H9 (cell line): ENCODE measurements around the gene HS1BP3. TPM values are rescaled to one million over a fixed set of nuclear protein-coding genes. Genes with fewer than 3 reads are reported as not detected.

Experiments used
- DNase-seq: peaks from one replicate; pipeline ENCODE4 v3.0.0-alpha.2; 2017
- H2AFZ ChIP-seq: one replicate; pipeline ENCODE4 v1.6.1; 2013; ENCODE audit warnings: mild to moderate bottlenecking, low read length, control low read depth, moderate library complexity
- H2AK5ac ChIP-seq: 2 replicates; pipeline ENCODE4 v1.6.1; 2013; ENCODE audit warnings: low read length, control low read depth, mixed read lengths; ENCODE audit not compliant: insufficient read length
- H2BK120ac ChIP-seq: one replicate; pipeline ENCODE4 v1.6.1; 2013; ENCODE audit warnings: low read depth, mild to moderate bottlenecking, low read length, control low read depth, inconsistent platforms; ENCODE audit not compliant: poor library complexity, severe bottlenecking
- H2BK12ac ChIP-seq: 2 replicates; pipeline ENCODE4 v1.6.1; 2013; ENCODE audit warnings: low read length, control low read depth, mixed read lengths, low read depth; ENCODE audit not compliant: insufficient read length
- H2BK15ac ChIP-seq: 2 replicates; pipeline ENCODE4 v1.6.1; 2013; ENCODE audit warnings: low read depth, low read length, control low read depth
- H2BK20ac ChIP-seq: one replicate; pipeline ENCODE4 v1.6.1; 2013; ENCODE audit warnings: low read depth, mild to moderate bottlenecking, low read length, control low read depth, inconsistent platforms; ENCODE audit not compliant: poor library complexity, severe bottlenecking
- H2BK5ac ChIP-seq: 2 replicates; pipeline ENCODE4 v1.6.1; 2013; ENCODE audit warnings: low read length, control low read depth, mixed read lengths; ENCODE audit not compliant: insufficient read length
- H3K14ac ChIP-seq: 2 replicates; pipeline ENCODE4 v1.6.1; 2013; ENCODE audit warnings: low read length, control low read depth; ENCODE audit not compliant: insufficient read depth
- H3K18ac ChIP-seq: 2 replicates; pipeline ENCODE4 v1.6.1; 2013; ENCODE audit warnings: low read depth, mild to moderate bottlenecking, mixed read lengths, low read length, control low read depth; ENCODE audit not compliant: insufficient read length
- H3K23ac ChIP-seq: 2 replicates; pipeline ENCODE4 v1.6.1; 2013; ENCODE audit warnings: low read length, control low read depth, mixed read lengths, low read depth; ENCODE audit not compliant: insufficient read length
- H3K23me2 ChIP-seq: 2 replicates; pipeline ENCODE4 v1.6.1; 2013; ENCODE audit warnings: low read depth, mild to moderate bottlenecking, mixed read lengths, low read length, control low read depth; ENCODE audit not compliant: insufficient read length, poor library complexity, severe bottlenecking
- H3K27ac ChIP-seq: 2 replicates; pipeline ENCODE4 v1.5.1; 2013; ENCODE audit warnings: low read length, control low read depth, mixed read lengths, low read depth; ENCODE audit not compliant: insufficient read length
- H3K27me3 ChIP-seq: 2 replicates; pipeline ENCODE4 v1.6.1; 2013; ENCODE audit warnings: low read length, control low read depth, inconsistent platforms; ENCODE audit not compliant: insufficient read depth
- H3K4ac ChIP-seq: 2 replicates; pipeline ENCODE4 v1.6.1; 2013; ENCODE audit warnings: low read depth, mild to moderate bottlenecking, control low read depth, inconsistent platforms, low read length, moderate library complexity
- H3K4me1 ChIP-seq: 2 replicates; pipeline ENCODE4 v1.6.1; 2013; ENCODE audit warnings: low read length, control low read depth, inconsistent platforms; ENCODE audit not compliant: insufficient read depth
- H3K4me2 ChIP-seq: 2 replicates; pipeline ENCODE4 v1.6.1; 2013; ENCODE audit warnings: low read length, control low read depth, mixed read lengths; ENCODE audit not compliant: insufficient read length, insufficient read depth
- H3K56ac ChIP-seq: 2 replicates; pipeline ENCODE4 v1.6.1; 2013; ENCODE audit warnings: low read depth, mild to moderate bottlenecking, mixed read lengths, low read length, control low read depth; ENCODE audit not compliant: insufficient read length
- H3K79me1 ChIP-seq: 2 replicates; pipeline ENCODE4 v1.6.1; 2013; ENCODE audit warnings: low read depth, mild to moderate bottlenecking, moderate library complexity, low read length, control low read depth, inconsistent platforms; ENCODE audit not compliant: insufficient read depth, poor library complexity, severe bottlenecking
- H3K79me2 ChIP-seq: 2 replicates; pipeline ENCODE4 v1.6.1; 2013; ENCODE audit warnings: low read length, control low read depth, inconsistent platforms; ENCODE audit not compliant: insufficient read depth
- H3K9ac ChIP-seq: 2 replicates; pipeline ENCODE4 v1.6.1; 2013; ENCODE audit warnings: low read length, control low read depth, mixed read lengths; ENCODE audit not compliant: insufficient read length; ENCODE audit errors: extremely low read depth
- H3K9me3 ChIP-seq: one replicate; pipeline ENCODE4 v1.6.1; 2013; ENCODE audit warnings: low read depth, low read length, inconsistent platforms; ENCODE audit not compliant: control insufficient read depth
- H3T11ph ChIP-seq: one replicate; pipeline ENCODE4 v1.6.1; 2013; ENCODE audit warnings: mild to moderate bottlenecking, low read length, control low read depth, inconsistent platforms
- H4K20me1 ChIP-seq: one replicate; pipeline ENCODE4 v1.6.1; 2013; ENCODE audit not compliant: control insufficient read depth, insufficient read length, insufficient read depth
- H4K5ac ChIP-seq: 2 replicates; pipeline ENCODE4 v1.6.1; 2013; ENCODE audit warnings: low read depth, mild to moderate bottlenecking, mixed read lengths, low read length, control low read depth; ENCODE audit not compliant: insufficient read length
- H4K8ac ChIP-seq: replicated peaks from 2 replicates; pipeline ENCODE4 v1.6.1; 2013; ENCODE audit warnings: low read length, control low read depth, mixed read lengths, low read depth; ENCODE audit not compliant: insufficient read length
- H4K91ac ChIP-seq: 2 replicates; pipeline ENCODE4 v1.6.1; 2013; ENCODE audit warnings: low read depth, mild to moderate bottlenecking, moderate library complexity, mixed read lengths, low read length, control low read depth; ENCODE audit not compliant: insufficient read length
- H3K27ac Mint-ChIP-seq, 3 experiments: 2 replicates in 2 of 3; 3 replicates in 1 of 3; pipeline ENCODE4 v1.8.0; 2020 to 2021; ENCODE audit warnings: mixed read lengths in 3 of 3, mild to moderate bottlenecking in 1 of 3, moderate library complexity in 1 of 3
- H3K27me3 Mint-ChIP-seq: 2 replicates; pipeline ENCODE4 v1.8.0; 2021; ENCODE audit warnings: low read depth, mild to moderate bottlenecking, moderate library complexity, mixed read lengths
- H3K36me3 Mint-ChIP-seq, 3 experiments: 2 replicates in 2 of 3; 3 replicates in 1 of 3; pipeline ENCODE4 v1.8.0; 2020 to 2021; ENCODE audit warnings: low read depth in 3 of 3, mixed read lengths in 3 of 3; ENCODE audit not compliant: insufficient read depth in 1 of 3
- H3K4me1 Mint-ChIP-seq, 2 experiments: 2 replicates each; pipeline ENCODE4 v1.8.0; 2020; ENCODE audit warnings: mixed read lengths in 2 of 2
- H3K4me3 Mint-ChIP-seq, 2 experiments: 2 replicates in 1 of 2; 3 replicates in 1 of 2; pipeline ENCODE4 v1.8.0; 2020 to 2021; ENCODE audit warnings: mild to moderate bottlenecking in 2 of 2, mixed read lengths in 2 of 2, moderate library complexity in 1 of 2
- H3K9me3 Mint-ChIP-seq, 2 experiments: 2 replicates in 1 of 2; 3 replicates in 1 of 2; pipeline ENCODE4 v1.8.0; 2020; ENCODE audit warnings: mild to moderate bottlenecking in 2 of 2, mixed read lengths in 2 of 2, moderate library complexity in 1 of 2
- CTCF ChIP-seq: fragments of 200-600 bp; sonication (generic); conservative IDR thresholded peaks from 3 replicates; pipeline ENCODE4 v1.8.0; 2021; ENCODE audit warnings: antibody characterized with exemption, mild to moderate bottlenecking
- WGBS: extraction: QIAGEN DNeasy Blood & Tissue Kit; methylation state at CpG from one replicate; pipeline ENCODE4 v1.1.7; 2013; ENCODE audit warnings: missing lambda C conversion rate, low lambda C conversion rate, mixed read lengths; ENCODE audit not compliant: insufficient read length; ENCODE audit errors: extremely low coverage; 5-methylcytosine and 5-hydroxymethylcytosine counted together
- total RNA-seq: library from RNA; stranded (reverse); gene quantifications from 2 replicates; pipeline ENCODE4 v1.2.1, GENCODE V29; 2021

HS1BP3 gene
- total RNA-seq, 1 experiment from 2014 or later: 11.1 TPM

GRCh38 chr2:20680744-20681375, 30.0 kb upstream of the HS1BP3 start:
- no peaks in the 10 kb centered on the region; a peak in 1 of 7 replicates for H3K36me3 Mint-ChIP-seq
- Histone ChIP-seq H3K23ac (no peak overlapping the region), H3K23me2 (no peaks in the 10 kb centered on the region), H3K4me2 (no peak overlapping the region), H3K14ac (no peak overlapping the region), H4K5ac (no peak overlapping the region), H3K18ac (no peak overlapping the region), H2BK120ac (no peak overlapping the region), H3K4me1 (no peaks in the 10 kb centered on the region), H2BK12ac (no peak overlapping the region), H3K9ac (no peak overlapping the region), H2BK5ac (no peak overlapping the region), H4K91ac (no peak overlapping the region), H3K79me1 (no peaks in the 10 kb centered on the region), H3T11ph (no peak overlapping the region), H2AFZ (no peak overlapping the region), H3K4ac (no peak overlapping the region), H2BK15ac (no peak overlapping the region), H3K27me3 (no peaks in the 10 kb centered on the region), H2AK5ac (no peak overlapping the region), H3K9me3 (no peaks in the 10 kb centered on the region), H2BK20ac (no peak overlapping the region), H3K79me2 (no peaks in the 10 kb centered on the region), H3K56ac (no peak overlapping the region), H3K27ac (no peak overlapping the region), H4K20me1 (no peaks in the 10 kb centered on the region), H4K8ac (no peak overlapping the region)
- DNase-seq: no peak
- TF ChIP-seq CTCF: no peak
- H3K4me3 Mint-ChIP-seq: no peak overlapping the region
- H3K27ac Mint-ChIP-seq: no peak overlapping the region
- H3K27me3 Mint-ChIP-seq: peaks cover 3% of the 10 kb centered on the region
- no CpG with 5 or more reads among the region's 10 CpGs for WGBS
- H3K4me1 Mint-ChIP-seq: peaks cover 7 to 9% of the 10 kb centered on the region in 2 experiments
- no peaks in the 10 kb centered on the region for H3K9me3 Mint-ChIP-seq
